ACC112 (cell line): ENCODE measurements around the gene LRBA.

Experiments used
- H2AFZ ChIP-seq: fragments of 200-600 bp; sonication (generic); one replicate; pipeline ENCODE4 v1.6.0; 2017; ENCODE audit warnings: antibody characterized with exemption, low read length; ENCODE audit not compliant: unreplicated experiment
- H3K27ac ChIP-seq: fragments of 200-600 bp; sonication (generic); 2 replicates; pipeline ENCODE4 v1.5.1; 2014; ENCODE audit warnings: low read depth, mild to moderate bottlenecking, antibody characterized with exemption, low read length, moderate library complexity
- H3K27me3 ChIP-seq: fragments of 200-600 bp; sonication (generic); 2 replicates; pipeline ENCODE4 v1.6.1; 2014; ENCODE audit warnings: mild to moderate bottlenecking, antibody characterized with exemption, low read length, moderate library complexity, mixed read lengths; ENCODE audit not compliant: insufficient read depth
- H3K36me3 ChIP-seq: fragments of 200-600 bp; sonication (generic); 2 replicates; pipeline ENCODE4 v1.6.1; 2016; ENCODE audit warnings: mild to moderate bottlenecking, antibody characterized with exemption, low read length, moderate library complexity, mixed read lengths; ENCODE audit not compliant: insufficient read depth
- H3K4me1 ChIP-seq: fragments of 200-600 bp; sonication (generic); one replicate; pipeline ENCODE4 v1.6.1; 2016; ENCODE audit warnings: low read length, mixed read lengths; ENCODE audit not compliant: insufficient read depth, unreplicated experiment, control insufficient read depth
- H3K4me3 ChIP-seq: fragments of 200-600 bp; sonication (generic); 2 replicates; pipeline ENCODE4 v1.5.1; 2014; ENCODE audit warnings: mild to moderate bottlenecking, low read depth, low read length
- H3K79me2 ChIP-seq: fragments of 200-600 bp; sonication (generic); one replicate; pipeline ENCODE4 v1.6.0; 2016; ENCODE audit warnings: low read length; ENCODE audit not compliant: control insufficient read depth, unreplicated experiment, insufficient read depth

LRBA gene

GRCh38 chr4:150447356-150447755 lies 567.7 kb downstream of the LRBA start:
- Histone ChIP-seq H3K4me3 (no peak overlapping the region), H3K4me1 (no peaks in the 10 kb centered on the region), H3K36me3 (peaks cover 6% of the 10 kb centered on the region; the same call in 1 of the 2 replicates), H3K27me3 (no peaks in the 10 kb centered on the region), H3K27ac (no peak overlapping the region), H3K79me2 (no peaks in the 10 kb centered on the region), H2AFZ (no peak overlapping the region)

GRCh38 chr4:150439451-150439933 lies 575.6 kb downstream of the LRBA start:
- Histone ChIP-seq H3K27me3 (no peaks in the 10 kb centered on the region), H3K4me3 (no peak overlapping the region), H3K36me3 (no peaks in the 10 kb centered on the region; the same call in 1 of the 2 replicates), H3K4me1 (no peaks in the 10 kb centered on the region), H2AFZ (no peak overlapping the region), H3K79me2 (no peaks in the 10 kb centered on the region), H3K27ac (no peak overlapping the region)

GRCh38 chr4:150436598-150437370 lies 578.3 kb downstream of the LRBA start:
- no peak overlapping the region for H2AFZ ChIP-seq
- no peaks in the 10 kb centered on the region for H3K4me1 ChIP-seq
- no peaks in the 10 kb centered on the region for H3K79me2 ChIP-seq
- no peaks in the 10 kb centered on the region for H3K27me3 ChIP-seq
- H3K36me3 ChIP-seq = no peaks in the 10 kb centered on the region; the same call in 1 of the 2 replicates
- H3K4me3 ChIP-seq = no peak overlapping the region
- H3K27ac ChIP-seq = no peak overlapping the region

GRCh38 chr4:150431221-150431620 lies 583.9 kb downstream of the LRBA start:
- Histone ChIP-seq H2AFZ (no peak overlapping the region), H3K36me3 (no peaks in the 10 kb centered on the region; the same call in 1 of the 2 replicates), H3K79me2 (no peaks in the 10 kb centered on the region), H3K4me3 (no peak overlapping the region), H3K4me1 (no peaks in the 10 kb centered on the region), H3K27me3 (no peaks in the 10 kb centered on the region), H3K27ac (no peak overlapping the region)

GRCh38 chr4:150425161-150425560 lies 589.9 kb downstream of the LRBA start:
- no peaks in the 10 kb centered on the region for H3K4me1 ChIP-seq
- no peaks in the 10 kb centered on the region for H3K79me2 ChIP-seq
- H2AFZ ChIP-seq = no peak overlapping the region
- no peak overlapping the region for H3K27ac ChIP-seq
- H3K27me3 ChIP-seq = no peaks in the 10 kb centered on the region
- no peak overlapping the region for H3K4me3 ChIP-seq
- H3K36me3 ChIP-seq = 0 out of 2 replicates have a peak, but pooled peaks cover 4% of the 10 kb centered on the region

GRCh38 chr4:150423503-150423902 lies 591.6 kb downstream of the LRBA start:
- 0 out of 2 replicates have a peak, but pooled peaks cover 4% of the 10 kb centered on the region for H3K36me3 ChIP-seq
- H3K79me2 ChIP-seq = no peaks in the 10 kb centered on the region

GRCh38 chr4:150423074-150423473 lies 592.0 kb downstream of the LRBA start:
- Histone ChIP-seq H3K4me3 (no peak overlapping the region), H3K79me2 (no peaks in the 10 kb centered on the region), H2AFZ (no peak overlapping the region), H3K27ac (no peak overlapping the region), H3K4me1 (no peaks in the 10 kb centered on the region), H3K27me3 (no peaks in the 10 kb centered on the region), H3K36me3 (0 out of 2 replicates have a peak, but pooled peaks cover 4% of the 10 kb centered on the region)

More at GRCh38 chr4:150423503-150423902, 591.6 kb downstream of the LRBA start:
- H3K4me1 ChIP-seq = no peaks in the 10 kb centered on the region
- no peak overlapping the region for H3K27ac ChIP-seq
- H3K4me3 ChIP-seq = no peak overlapping the region
- H3K27me3 ChIP-seq = no peaks in the 10 kb centered on the region
- no peak overlapping the region for H2AFZ ChIP-seq

- H3K4me1 ChIP-seq = no peaks in the 10 kb centered on the region
- H3K36me3 ChIP-seq = 0 out of 2 replicates have a peak, but pooled peaks cover 4% of the 10 kb centered on the region
- no peak overlapping the region for H2AFZ ChIP-seq
Observed at GRCh38 chr4:150421612-150422011, 593.5 kb downstream of the LRBA start.

GRCh38 chr4:150419939-150420338 lies 595.1 kb downstream of the LRBA start:
- Histone ChIP-seq H3K4me1 (no peaks in the 10 kb centered on the region), H3K27me3 (no peaks in the 10 kb centered on the region), H3K4me3 (no peak overlapping the region), H3K27ac (no peak overlapping the region), H3K79me2 (no peaks in the 10 kb centered on the region), H3K36me3 (0 out of 2 replicates have a peak, but pooled peaks cover 4% of the 10 kb centered on the region), H2AFZ (no peak overlapping the region)

More at GRCh38 chr4:150421612-150422011, 593.5 kb downstream of the LRBA start:
- H3K4me3 ChIP-seq = no peak overlapping the region
- no peak overlapping the region for H3K27ac ChIP-seq
- H3K79me2 ChIP-seq = no peaks in the 10 kb centered on the region
- H3K27me3 ChIP-seq = no peaks in the 10 kb centered on the region

GRCh38 chr4:150418757-150419410 lies 596.2 kb downstream of the LRBA start:
- no peaks in the 10 kb centered on the region for H3K79me2 ChIP-seq
- no peak overlapping the region for H2AFZ ChIP-seq
- H3K4me3 ChIP-seq = no peak overlapping the region
- no peak overlapping the region for H3K27ac ChIP-seq
- no peaks in the 10 kb centered on the region for H3K4me1 ChIP-seq
- H3K27me3 ChIP-seq = no peaks in the 10 kb centered on the region
- H3K36me3 ChIP-seq = 0 out of 2 replicates have a peak, but pooled peaks cover 4% of the 10 kb centered on the region
